NCI-H2171 (cell line): ENCODE results near the gene KAT2A.
A peak's percentile ranks its signal among the peaks of the same experiment; 100 is the strongest.

Experiments used
- DNase-seq: peaks from one replicate; lab custom pipeline; 2025; lab: John Stamatoyannopoulos, UW

KAT2A gene

GRCh38 chr17:42135664-42136653 lies 14.8 kb upstream of the KAT2A start:
- DNase-seq, result no peak

GRCh38 chr17:42135151-42135550 lies 14.0 kb upstream of the KAT2A start:
- no peak for DNase-seq

GRCh38 chr17:42133461-42134041 lies 12.4 kb upstream of the KAT2A start:
- peak; percentile 98 for DNase-seq

GRCh38 chr17:42132941-42133340 lies 11.8 kb upstream of the KAT2A start:
- DNase-seq, result no peak

- DNase-seq, result no peak
Measured at GRCh38 chr17:42131981-42132432, 10.8 kb upstream of the KAT2A start.

- DNase-seq, result no peak
Measured at GRCh38 chr17:42131232-42131631, 10.1 kb upstream of the KAT2A start.

- DNase-seq, result no peak
Measured at GRCh38 chr17:42130310-42130936, 9.3 kb upstream of the KAT2A start.

- no peak for DNase-seq
Measured at GRCh38 chr17:42129109-42129837, 8.1 kb upstream of the KAT2A start.

- no peak for DNase-seq
Measured at GRCh38 chr17:42127414-42127813, 6.2 kb upstream of the KAT2A start.

- no peak for DNase-seq
Measured at GRCh38 chr17:42126836-42127235, 5.7 kb upstream of the KAT2A start.

GRCh38 chr17:42125565-42125964 lies 4.4 kb upstream of the KAT2A start:
- DNase-seq, result no peak

GRCh38 chr17:42124256-42124655 lies 3.1 kb upstream of the KAT2A start:
- no peak for DNase-seq

- DNase-seq, result peak; percentile 92
Measured at GRCh38 chr17:42122371-42123303, 1.5 kb upstream of the KAT2A start, which contains the start of gene HSPB9. Gene HSPB9 (plus strand): TSS chr17:42122804. CDS start chr17:42122851, 47 bp downstream.

- no peak for DNase-seq
Measured at GRCh38 chr17:42120161-42120769, 902 bp downstream of the KAT2A start.

- DNase-seq, result no peak
Measured at GRCh38 chr17:42119301-42119700, 1.9 kb downstream of the KAT2A start.

- DNase-seq, result peak; percentile 35
Measured at GRCh38 chr17:42118545-42118944, 2.6 kb downstream of the KAT2A start.

- no peak for DNase-seq
Measured at GRCh38 chr17:42118126-42118510, 3.0 kb downstream of the KAT2A start.

GRCh38 chr17:42117397-42118125 lies 3.6 kb downstream of the KAT2A start:
- no peak for DNase-seq

- DNase-seq, result peak; percentile 55
Measured at GRCh38 chr17:42116705-42117396, 4.3 kb downstream of the KAT2A start.
